22Rv1 (cell line): ENCODE data around the gene OTX2.

ENCODE experiments used
- CTCF ChIP-seq: fragments of 450-650 bp; IDR thresholded peaks from 2 replicates; pipeline ENCODE4 v1.5.1; 2017; ENCODE audit warnings: mild to moderate bottlenecking
- ZFX ChIP-seq: fragments of 450-650 bp; IDR thresholded peaks from 2 replicates; pipeline ENCODE4 v1.6.1; 2017; ENCODE audit warnings: antibody characterized with exemption, borderline replicate concordance

- TF ChIP-seq CTCF (no peak), ZFX (no peak)
These were observed 22.7 kb downstream of the OTX2 start for GRCh38 chr14:56787530-56787929.
